Thoracic aorta (tissue), 2 donors: ENCODE data around the gene CDH23. TPM values are rescaled to one million over a fixed set of nuclear protein-coding genes. Genes with fewer than 3 reads are reported as not detected.

Source experiments
- ATAC-seq: fragments of 150-250 bp; one replicate; pipeline ENCODE4 v1.8.0; 2017; ENCODE audit warnings: low read depth; ENCODE audit not compliant: insufficient number of reproducible peaks, low FRiP score
- DNase-seq: peaks from one replicate; pipeline ENCODE4 v3.0.0-alpha.2; 2020; ENCODE audit warnings: low spot score
- H3K27ac ChIP-seq, 2 donors: fragments of 200-600 bp; sonication (generic); 1 replicate in 1 of 2; 2 replicates in 1 of 2; pipeline ENCODE4 v1.5.1; 2016; ENCODE audit warnings: mild to moderate bottlenecking in 2 of 2, moderate library complexity in 2 of 2
- H3K27me3 ChIP-seq: fragments of 200-600 bp; sonication (generic); replicated peaks from 2 replicates; pipeline ENCODE4 v1.6.0; 2016; ENCODE audit warnings: mild to moderate bottlenecking; ENCODE audit not compliant: insufficient read depth
- H3K36me3 ChIP-seq: fragments of 200-600 bp; sonication (generic); one replicate; pipeline ENCODE4 v1.5.1; 2016
- H3K4me1 ChIP-seq, 2 donors: fragments of 200-600 bp; sonication (generic); 1 replicate in 1 of 2; 2 replicates in 1 of 2; pipeline versions ENCODE4 v1.5.1 to v1.6.0; 2016; ENCODE audit warnings: low read depth in 2 of 2, mild to moderate bottlenecking in 1 of 2; ENCODE audit not compliant: control insufficient read depth in 1 of 2
- H3K4me3 ChIP-seq: fragments of 200-600 bp; sonication (generic); 2 replicates; pipeline ENCODE4 v1.5.1; 2016; ENCODE audit warnings: mild to moderate bottlenecking
- H3K9me3 ChIP-seq: fragments of 200-600 bp; sonication (generic); 2 replicates; pipeline ENCODE4 v1.5.1; 2016
- total RNA-seq, 2 donors: library from RNA; depleted of rRNA; stranded (reverse); fragments of >200 nt; gene quantifications; one replicate each; pipeline versions ENCODE4 v1.1.0 to v1.2.3, GENCODE V29; 2016
- TF ChIP-seq, protein P1 (sequence below): fragments of 200-600 bp; sonication (generic); IDR thresholded peaks from one replicate; pipeline ENCODE4 v1.5.1; 2019; ENCODE audit warnings: antibody characterized with exemption

The CDH23 gene
- total RNA-seq, 2 donors from 2014 or later: 10.6 to 10.8 TPM

GRCh38 chr10:71604324-71605018 is 207.8 kb downstream of the CDH23 start:
- no peak for ATAC-seq
- DNase-seq: no peak
- H3K4me3 ChIP-seq: no peak overlapping the region

GRCh38 chr10:71605263-71605962 is 208.7 kb downstream of the CDH23 start:
- Histone ChIP-seq H3K4me3 (no peak overlapping the region), H3K9me3 (no peaks in the 10 kb centered on the region), H3K27me3 (no peaks in the 10 kb centered on the region), H3K36me3 (no peaks in the 10 kb centered on the region), H3K27ac (no peak overlapping the region), H3K4me1 (no peaks in the 10 kb centered on the region)
- DNase-seq (no peak), ATAC-seq (no peak)
- TF ChIP-seq, protein P1, sequence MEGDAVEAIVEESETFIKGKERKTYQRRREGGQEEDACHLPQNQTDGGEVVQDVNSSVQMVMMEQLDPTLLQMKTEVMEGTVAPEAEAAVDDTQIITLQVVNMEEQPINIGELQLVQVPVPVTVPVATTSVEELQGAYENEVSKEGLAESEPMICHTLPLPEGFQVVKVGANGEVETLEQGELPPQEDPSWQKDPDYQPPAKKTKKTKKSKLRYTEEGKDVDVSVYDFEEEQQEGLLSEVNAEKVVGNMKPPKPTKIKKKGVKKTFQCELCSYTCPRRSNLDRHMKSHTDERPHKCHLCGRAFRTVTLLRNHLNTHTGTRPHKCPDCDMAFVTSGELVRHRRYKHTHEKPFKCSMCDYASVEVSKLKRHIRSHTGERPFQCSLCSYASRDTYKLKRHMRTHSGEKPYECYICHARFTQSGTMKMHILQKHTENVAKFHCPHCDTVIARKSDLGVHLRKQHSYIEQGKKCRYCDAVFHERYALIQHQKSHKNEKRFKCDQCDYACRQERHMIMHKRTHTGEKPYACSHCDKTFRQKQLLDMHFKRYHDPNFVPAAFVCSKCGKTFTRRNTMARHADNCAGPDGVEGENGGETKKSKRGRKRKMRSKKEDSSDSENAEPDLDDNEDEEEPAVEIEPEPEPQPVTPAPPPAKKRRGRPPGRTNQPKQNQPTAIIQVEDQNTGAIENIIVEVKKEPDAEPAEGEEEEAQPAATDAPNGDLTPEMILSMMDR: no peak

More at GRCh38 chr10:71604324-71605018, 207.8 kb downstream of the CDH23 start:
- Histone ChIP-seq H3K36me3 (no peaks in the 10 kb centered on the region), H3K27me3 (no peaks in the 10 kb centered on the region), H3K9me3 (no peaks in the 10 kb centered on the region), H3K27ac (no peak overlapping the region), H3K4me1 (no peaks in the 10 kb centered on the region)
- TF ChIP-seq, protein P1: no peak

DNA sequence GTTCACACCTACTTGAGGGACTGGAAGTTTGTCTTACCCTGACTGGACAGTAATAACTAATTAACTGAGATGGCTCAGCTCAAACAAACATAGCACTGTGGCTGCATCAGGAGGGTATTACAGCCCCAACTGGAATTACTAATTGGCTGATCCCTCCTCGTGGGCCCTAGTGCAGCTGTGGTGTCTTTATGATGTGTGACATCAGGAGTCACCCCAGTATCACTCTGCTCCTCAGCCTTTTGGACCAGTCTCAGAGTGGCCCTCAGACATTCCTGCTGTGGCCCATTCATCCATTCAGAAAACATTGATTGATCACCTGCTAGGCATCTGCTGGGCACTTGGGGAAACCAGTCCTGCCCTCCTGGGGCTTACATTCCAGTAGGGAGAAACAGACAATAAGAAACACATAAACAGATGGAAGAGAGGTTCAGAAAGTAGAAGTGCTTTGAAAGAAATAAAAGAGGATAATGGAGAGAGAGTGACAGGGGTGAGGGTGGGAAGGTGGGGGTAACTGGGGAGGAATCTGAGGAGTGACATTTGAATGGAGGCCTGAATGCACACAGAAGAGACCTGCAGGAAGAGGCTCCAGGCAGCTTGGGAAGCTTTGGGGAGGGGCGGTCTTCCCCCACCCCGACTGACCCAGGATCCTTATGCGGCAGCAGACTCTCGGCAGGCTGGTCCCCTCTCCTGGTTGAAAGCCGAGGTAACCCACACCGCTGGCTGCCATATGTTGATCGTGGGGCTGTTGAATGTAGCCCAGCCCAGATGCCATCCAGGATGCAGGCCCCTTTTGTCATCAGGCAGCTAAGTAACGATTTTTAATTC is 209.7 kb downstream of the CDH23 start:
- H3K36me3 ChIP-seq: no peaks in the 10 kb centered on the region
- no peaks in the 10 kb centered on the region for H3K9me3 ChIP-seq
- H3K27ac ChIP-seq: no peak overlapping the region
- TF ChIP-seq, protein P1: no peak
- H3K4me3 ChIP-seq: no peak overlapping the region
- DNase-seq (no peak), ATAC-seq (no peak)
- H3K4me1 ChIP-seq: no peaks in the 10 kb centered on the region
- no peaks in the 10 kb centered on the region for H3K27me3 ChIP-seq

- ATAC-seq (no peak), DNase-seq (no peak)
- no peaks in the 10 kb centered on the region for H3K36me3 ChIP-seq
- H3K27me3 ChIP-seq: no peaks in the 10 kb centered on the region
- TF ChIP-seq, protein P1: no peak
- H3K4me1 ChIP-seq: no peaks in the 10 kb centered on the region
- no peaks in the 10 kb centered on the region for H3K9me3 ChIP-seq
- H3K4me3 ChIP-seq: no peak overlapping the region
- no peak overlapping the region for H3K27ac ChIP-seq
These were observed 210.3 kb downstream of the CDH23 start for GRCh38 chr10:71607082-71607443.
